ENCODE data around the gene RNF19B.

- no peak for TF ChIP-seq POLR2A (IDR thresholded peaks at IDR 0.05)
- TF ChIP-seq, protein P1, sequence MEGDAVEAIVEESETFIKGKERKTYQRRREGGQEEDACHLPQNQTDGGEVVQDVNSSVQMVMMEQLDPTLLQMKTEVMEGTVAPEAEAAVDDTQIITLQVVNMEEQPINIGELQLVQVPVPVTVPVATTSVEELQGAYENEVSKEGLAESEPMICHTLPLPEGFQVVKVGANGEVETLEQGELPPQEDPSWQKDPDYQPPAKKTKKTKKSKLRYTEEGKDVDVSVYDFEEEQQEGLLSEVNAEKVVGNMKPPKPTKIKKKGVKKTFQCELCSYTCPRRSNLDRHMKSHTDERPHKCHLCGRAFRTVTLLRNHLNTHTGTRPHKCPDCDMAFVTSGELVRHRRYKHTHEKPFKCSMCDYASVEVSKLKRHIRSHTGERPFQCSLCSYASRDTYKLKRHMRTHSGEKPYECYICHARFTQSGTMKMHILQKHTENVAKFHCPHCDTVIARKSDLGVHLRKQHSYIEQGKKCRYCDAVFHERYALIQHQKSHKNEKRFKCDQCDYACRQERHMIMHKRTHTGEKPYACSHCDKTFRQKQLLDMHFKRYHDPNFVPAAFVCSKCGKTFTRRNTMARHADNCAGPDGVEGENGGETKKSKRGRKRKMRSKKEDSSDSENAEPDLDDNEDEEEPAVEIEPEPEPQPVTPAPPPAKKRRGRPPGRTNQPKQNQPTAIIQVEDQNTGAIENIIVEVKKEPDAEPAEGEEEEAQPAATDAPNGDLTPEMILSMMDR (IDR thresholded peaks at IDR 0.05): no peak
Observed at GRCh38 chr1:32928715-32929114, 35.9 kb downstream of the RNF19B start.
